ENCODE measurements around the gene OXA1L. TPM values are rescaled to one million over a fixed set of nuclear protein-coding genes. Genes with fewer than 3 reads are reported as not detected.
"Not testable (repeated sequence)": the region's sequence is repeated elsewhere in the genome, so short reads cannot be mapped to it uniquely, and the experiment has no call there.

The OXA1L gene
- total RNA-seq, 1 experiment from 2014 or later, result 207 TPM

- no peak for DNase-seq (ENCODE audit: low read depth)
These were observed 32.0 kb downstream of the OXA1L start for GRCh38 chr14:22798528-22798927.

DNA sequence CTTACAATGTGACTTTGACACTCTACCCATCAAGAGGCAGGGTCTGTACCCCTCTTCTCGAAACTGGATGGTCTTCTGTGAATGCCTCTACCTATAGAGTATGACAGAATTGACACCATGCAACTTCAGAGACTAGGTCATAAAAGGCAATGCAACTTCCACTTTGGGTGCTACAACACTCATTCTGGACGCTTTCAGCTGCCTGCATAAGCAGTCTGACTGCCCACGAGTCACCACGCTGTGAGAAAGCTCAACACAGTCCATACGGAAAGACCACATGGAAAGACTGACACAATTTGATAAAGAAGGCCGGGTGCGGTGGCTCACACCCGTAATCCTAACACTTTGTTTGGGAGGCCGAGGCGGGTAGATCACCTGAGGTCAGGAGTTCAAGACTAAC is 33.9 kb downstream of the OXA1L start:
- DNase-seq (ENCODE audit: low read depth), result no peak

DNA sequence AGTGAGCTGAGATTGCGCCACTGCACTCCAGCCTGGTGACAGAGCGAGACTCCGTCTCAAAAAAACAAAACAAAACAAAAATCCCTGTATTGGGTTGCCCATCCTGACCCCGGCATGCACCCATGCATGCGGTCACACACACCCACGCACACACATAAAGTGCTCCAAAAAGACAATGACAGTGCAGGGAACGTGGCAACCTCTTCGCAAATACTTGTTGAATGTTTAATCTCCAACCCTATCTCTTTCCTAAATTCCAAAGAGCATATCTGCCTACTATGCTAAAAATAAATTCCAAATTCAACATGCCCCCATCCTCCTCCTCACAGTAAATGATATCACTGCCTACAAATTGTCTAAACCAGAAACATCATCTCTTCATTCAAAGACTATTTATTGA is 35.2 kb downstream of the OXA1L start:
- DNase-seq (ENCODE audit: low read depth), result no peak

DNA sequence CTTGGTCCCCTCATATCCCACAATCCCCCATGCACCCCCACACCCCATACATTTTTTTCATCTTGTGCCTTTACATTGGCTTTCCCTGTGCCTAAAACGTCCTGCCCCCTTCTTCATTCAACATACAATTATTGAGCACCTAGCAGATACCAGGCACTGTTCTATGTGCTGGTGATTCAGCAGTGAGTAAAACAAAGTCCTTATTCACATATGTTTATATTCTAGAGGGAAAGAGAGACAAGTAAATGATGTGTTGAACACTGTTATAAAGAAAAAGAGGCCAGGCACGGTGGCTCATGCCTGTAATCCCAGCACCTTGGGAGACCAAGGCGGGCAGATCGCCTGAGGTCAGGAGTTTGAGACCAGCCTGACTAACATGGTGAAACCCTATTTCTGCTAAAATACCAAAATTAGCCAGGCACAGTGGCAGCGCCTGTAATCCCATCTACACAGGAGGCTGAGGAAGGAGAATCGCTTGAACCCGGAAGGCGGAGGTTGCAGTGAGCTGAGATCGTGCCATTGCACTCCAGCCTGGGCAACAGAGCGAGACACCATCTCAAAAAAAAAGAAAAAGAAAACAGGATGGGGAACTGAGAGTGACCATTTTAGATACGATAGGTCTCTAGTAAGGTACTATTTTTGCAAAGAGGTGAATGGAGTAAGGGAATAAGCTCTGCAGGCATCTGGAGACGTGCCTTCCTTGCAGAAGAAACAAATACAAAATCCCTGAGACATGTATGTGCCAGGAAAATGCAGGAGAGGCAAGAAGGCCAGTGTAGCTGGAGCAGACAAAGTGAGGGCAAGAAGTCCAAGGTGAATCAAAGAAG is 36.6 kb downstream of the OXA1L start:
- no peak for DNase-seq (ENCODE audit: low read depth)

GRCh38 chr14:22803687-22803974 is 37.1 kb downstream of the OXA1L start:
- no peak for DNase-seq (ENCODE audit: low read depth)

GRCh38 chr14:22805235-22805634 is 38.7 kb downstream of the OXA1L start:
- not testable (repeated sequence) for DNase-seq (ENCODE audit: low read depth)

- DNase-seq (ENCODE audit: low read depth), result no peak
These were observed 41.1 kb downstream of the OXA1L start for GRCh38 chr14:22807432-22808087.

DNA sequence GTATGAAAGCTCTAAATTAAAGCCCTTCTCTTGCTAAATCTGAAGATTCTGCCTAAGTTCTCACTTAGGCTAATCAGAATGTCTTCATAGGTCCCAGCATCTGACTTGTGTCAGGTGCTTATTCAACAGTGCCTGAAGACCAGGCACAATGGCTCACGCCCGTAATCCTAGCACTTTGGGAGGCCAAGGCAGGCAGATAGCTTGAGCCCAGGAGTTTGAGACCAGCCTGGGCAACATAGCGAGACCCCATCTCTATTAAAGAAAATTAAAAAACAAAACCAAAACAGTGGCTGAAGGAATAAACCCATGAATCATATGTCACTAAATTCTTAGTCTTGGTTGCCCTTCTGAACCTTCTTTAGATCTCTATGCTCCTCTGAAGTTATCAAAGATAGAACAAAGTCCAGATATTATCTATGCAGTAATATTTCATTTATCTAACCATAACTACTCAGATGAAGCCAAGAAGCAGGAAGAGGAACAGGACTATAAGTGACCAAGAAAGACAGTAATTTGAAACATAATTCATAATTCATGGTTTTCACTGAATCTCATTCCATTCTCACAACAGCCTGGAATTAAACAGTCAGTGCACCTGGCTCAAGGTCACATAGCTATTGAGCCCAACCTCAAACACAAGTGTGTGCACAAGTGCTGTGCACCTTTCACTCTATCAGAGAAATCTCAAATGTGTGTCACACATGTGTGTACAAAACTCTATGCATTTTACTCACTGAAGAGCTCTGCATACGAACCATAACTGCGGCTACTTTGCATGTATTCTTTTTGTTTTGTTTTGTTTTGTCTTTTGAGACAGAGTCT is 42.1 kb downstream of the OXA1L start:
- no peak for DNase-seq (ENCODE audit: low read depth)

DNA sequence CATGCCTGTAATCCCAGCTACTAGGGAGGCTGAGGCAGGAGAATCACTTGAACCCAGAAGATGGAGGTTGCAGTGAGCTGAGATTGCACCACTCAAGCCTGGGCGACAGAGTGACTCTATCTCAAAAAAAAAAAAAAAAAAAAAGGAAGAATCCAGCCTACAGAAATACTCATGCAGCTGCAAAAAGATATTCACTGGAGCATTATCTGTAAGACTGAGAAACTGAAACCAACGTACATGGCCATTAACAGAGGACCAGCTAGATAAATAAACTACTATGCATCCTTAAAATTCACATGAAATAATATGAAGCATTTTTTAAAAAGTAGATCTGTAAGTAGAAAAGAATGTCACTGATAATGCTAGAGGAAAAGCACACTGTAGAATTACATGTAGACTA is 45.2 kb downstream of the OXA1L start:
- no peak for DNase-seq (ENCODE audit: low read depth)

- DNase-seq (ENCODE audit: low read depth), result no peak
These were observed 46.3 kb downstream of the OXA1L start for GRCh38 chr14:22812744-22813143.

- no peak for DNase-seq (ENCODE audit: low read depth)
These were observed 46.7 kb downstream of the OXA1L start for GRCh38 chr14:22813145-22813544.

- DNase-seq (ENCODE audit: low read depth), result no peak
These were observed 47.9 kb downstream of the OXA1L start for GRCh38 chr14:22814373-22814772.

- DNase-seq (ENCODE audit: low read depth), result no peak
These were observed 48.6 kb downstream of the OXA1L start, which contains the start of gene SLC7A7 for GRCh38 chr14:22814941-22815713. Gene SLC7A7, minus strand, starts transcription at chr14:22815435. Its CDS starts 2,037 bp downstream, at chr14:22813398.

DNA sequence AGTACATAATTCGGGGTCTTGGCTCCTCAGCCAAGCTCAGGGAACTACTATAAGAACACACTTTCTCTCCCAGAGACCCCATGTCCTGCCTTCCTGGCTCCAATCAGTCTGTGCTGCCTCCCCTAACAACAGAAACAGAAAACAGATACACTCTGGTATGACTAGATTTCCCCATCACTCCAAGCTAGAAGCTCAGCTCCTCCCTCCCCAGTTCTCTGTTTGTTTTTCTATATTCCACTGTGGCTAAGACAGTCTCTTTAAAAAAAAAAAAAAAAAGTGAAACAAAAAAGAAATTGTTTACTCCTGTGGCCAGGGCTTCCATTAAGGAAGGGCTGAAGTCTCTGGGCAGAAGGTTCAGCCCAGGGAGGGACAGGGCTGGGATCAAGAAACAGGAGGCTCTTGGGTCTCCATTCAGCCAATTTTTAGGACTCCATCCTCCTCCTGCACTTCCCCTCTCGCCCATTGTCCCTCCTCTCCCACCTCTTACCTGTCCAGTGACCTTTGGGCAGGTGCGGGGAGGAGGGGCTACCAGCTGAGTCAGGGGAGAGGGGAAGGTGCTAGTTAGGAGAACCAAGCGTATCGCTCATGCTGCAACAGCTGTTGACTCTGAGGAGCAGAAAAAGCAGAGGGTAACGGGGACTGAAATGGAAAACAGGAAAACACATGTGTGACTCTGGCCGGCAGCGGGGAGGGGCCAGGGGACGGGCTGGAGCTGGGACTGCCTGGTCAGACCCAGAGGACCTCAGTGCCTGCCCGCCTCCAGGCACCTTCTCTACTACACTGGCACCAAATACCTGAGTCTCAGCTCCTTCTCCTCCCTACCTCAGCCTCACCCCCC is 52.9 kb downstream of the OXA1L start:
- DNase-seq (ENCODE audit: low read depth), result peak; percentile 55

GRCh38 chr14:22820731-22821130 is 54.2 kb downstream of the OXA1L start:
- no peak for DNase-seq (ENCODE audit: low read depth)

DNA sequence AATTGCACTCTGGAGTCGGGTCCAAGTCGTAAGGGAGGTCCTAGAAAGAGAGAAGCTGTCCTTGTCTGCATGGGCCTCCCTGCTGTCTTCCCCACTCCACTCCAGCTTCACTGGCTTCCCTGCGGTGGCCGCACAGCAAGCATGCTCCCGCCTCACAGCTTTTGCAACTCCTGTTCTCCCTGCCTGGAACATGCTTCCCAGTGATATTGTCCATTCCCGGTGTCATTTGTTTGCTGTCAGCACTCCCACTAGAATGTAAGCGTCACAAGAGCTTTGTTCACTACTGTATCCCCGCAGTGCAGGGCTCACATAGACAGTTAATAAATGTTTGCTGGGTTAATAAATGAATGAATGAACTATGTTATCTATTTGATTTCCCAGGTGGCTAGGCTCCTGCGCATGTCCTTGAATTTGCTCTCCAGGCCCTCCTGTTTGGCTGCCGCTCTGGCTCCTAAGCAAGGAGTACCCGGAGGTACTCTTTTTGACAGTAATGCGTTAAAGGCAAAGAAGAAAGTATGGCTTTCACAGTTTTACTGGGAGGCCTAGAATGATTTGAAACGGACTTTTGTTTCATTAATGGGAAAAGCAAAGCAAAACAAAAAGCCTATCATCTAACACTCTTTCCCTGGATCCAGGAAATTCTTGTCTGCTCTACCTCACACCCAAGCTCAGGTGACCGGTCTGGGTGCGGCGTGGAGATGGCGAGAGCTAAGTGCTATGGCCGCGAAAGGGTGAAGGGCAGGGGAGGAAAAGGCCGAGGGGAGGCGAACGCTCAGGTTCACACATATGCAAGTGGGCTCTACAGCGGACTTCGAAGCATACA is 54.9 kb downstream of the OXA1L start:
- DNase-seq (ENCODE audit: low read depth), result no peak

- no peak for DNase-seq (ENCODE audit: low read depth)
These were observed 55.6 kb downstream of the OXA1L start for GRCh38 chr14:22822016-22822570.
